WTC11 (cell line): Measurements from ENCODE around the gene KIRREL3.

Source experiments
- ELF4 ChIP-seq: sonication (generic); formaldehyde crosslinking; IDR thresholded peaks from 2 replicates; pipeline ENCODE4 v1.8.1; 2022; ENCODE audit warnings: low read depth, mild to moderate bottlenecking, moderate library complexity, missing genetic modification reagents
- KAT7 ChIP-seq: sonication (generic); formaldehyde crosslinking; IDR thresholded peaks from 2 replicates; pipeline ENCODE4 v1.8.1; 2023; ENCODE audit warnings: missing genetic modification reagents, mild to moderate bottlenecking, borderline replicate concordance
- NR3C1 ChIP-seq: sonication (generic); formaldehyde crosslinking; conservative IDR thresholded peaks from 2 replicates; pipeline ENCODE4 v1.8.1; 2023; ENCODE audit warnings: low read depth, mild to moderate bottlenecking, missing genetic modification reagents
- PRRX2 ChIP-seq: fragments of 250-450 bp; sonication (Bioruptor Pico); IDR thresholded peaks from 2 replicates; pipeline ENCODE4 v1.8.0; 2021; ENCODE audit warnings: mild to moderate bottlenecking
- TF ChIP-seq, protein P1 (sequence below): sonication (generic); formaldehyde crosslinking; IDR thresholded peaks from 2 replicates; pipeline ENCODE4 v1.8.1; 2022; ENCODE audit warnings: mild to moderate bottlenecking, moderate library complexity, missing genetic modification reagents
- TF ChIP-seq, protein P2 (sequence below): fragments of 200-600 bp; IDR thresholded peaks from 2 replicates; pipeline ENCODE4 v1.8.0; 2022; ENCODE audit warnings: antibody characterized with exemption
- TF ChIP-seq, protein P3 (sequence below): sonication (generic); formaldehyde crosslinking; conservative IDR thresholded peaks from 2 replicates; pipeline ENCODE4 v1.8.1; 2022; ENCODE audit warnings: mild to moderate bottlenecking, missing genetic modification reagents
- TF ChIP-seq, protein P4 (sequence below): sonication (generic); formaldehyde crosslinking; IDR thresholded peaks from 2 replicates; pipeline ENCODE4 v1.8.0; 2022; ENCODE audit warnings: mild to moderate bottlenecking, missing genetic modification reagents
- TF ChIP-seq, protein P5 (sequence below): sonication (generic); formaldehyde crosslinking; IDR thresholded peaks from 2 replicates; pipeline ENCODE4 v1.8.1; 2023; ENCODE audit warnings: mild to moderate bottlenecking, moderate library complexity, missing genetic modification reagents
- TF ChIP-seq, protein P6 (sequence below): sonication (generic); formaldehyde crosslinking; IDR thresholded peaks from 2 replicates; pipeline ENCODE4 v1.8.1; 2022; ENCODE audit warnings: missing genetic modification reagents, borderline replicate concordance
- TF ChIP-seq, protein P7 (sequence below): sonication (generic); formaldehyde crosslinking; IDR thresholded peaks from 2 replicates; pipeline ENCODE4 v1.8.1; 2023; ENCODE audit warnings: mild to moderate bottlenecking, missing genetic modification reagents
- TF ChIP-seq, protein P8 (sequence below): sonication (generic); formaldehyde crosslinking; IDR thresholded peaks from 2 replicates; pipeline ENCODE4 v1.8.1; 2022; ENCODE audit warnings: low read depth, mild to moderate bottlenecking, moderate library complexity, missing genetic modification reagents, borderline replicate concordance
- TF ChIP-seq, protein P9 (sequence below): sonication (generic); formaldehyde crosslinking; IDR thresholded peaks from 2 replicates; pipeline ENCODE4 v1.8.0; 2022; ENCODE audit warnings: mild to moderate bottlenecking, missing genetic modification reagents
- TF ChIP-seq, protein P10 (sequence below): sonication (generic); formaldehyde crosslinking; IDR thresholded peaks from 2 replicates; pipeline ENCODE4 v1.8.1; 2022; ENCODE audit warnings: low read depth, missing genetic modification reagents, borderline replicate concordance

DNA sequence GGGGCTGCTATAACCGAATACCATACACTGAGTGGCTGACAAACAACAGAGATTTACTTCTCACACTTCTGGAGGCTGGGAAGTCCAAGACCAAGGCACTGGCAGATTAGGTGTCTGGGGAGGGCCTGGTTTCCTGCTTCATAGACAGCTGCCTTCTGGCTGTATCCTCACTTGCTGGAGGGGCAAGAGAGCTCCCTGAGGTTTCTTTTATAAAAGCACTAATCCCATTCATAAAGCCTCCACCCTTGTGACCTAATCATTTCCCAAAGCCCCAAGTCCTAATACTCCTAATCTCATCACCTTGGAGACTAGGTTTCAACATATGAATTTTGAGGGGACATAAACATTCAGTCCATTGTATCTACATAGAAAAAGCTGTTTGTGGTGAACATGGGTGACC is 131.8 kb downstream of the KIRREL3 start:
- TF ChIP-seq, protein P1, sequence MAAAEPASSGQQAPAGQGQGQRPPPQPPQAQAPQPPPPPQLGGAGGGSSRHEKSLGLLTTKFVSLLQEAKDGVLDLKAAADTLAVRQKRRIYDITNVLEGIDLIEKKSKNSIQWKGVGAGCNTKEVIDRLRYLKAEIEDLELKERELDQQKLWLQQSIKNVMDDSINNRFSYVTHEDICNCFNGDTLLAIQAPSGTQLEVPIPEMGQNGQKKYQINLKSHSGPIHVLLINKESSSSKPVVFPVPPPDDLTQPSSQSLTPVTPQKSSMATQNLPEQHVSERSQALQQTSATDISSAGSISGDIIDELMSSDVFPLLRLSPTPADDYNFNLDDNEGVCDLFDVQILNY, result no peak
- TF ChIP-seq, protein P2, sequence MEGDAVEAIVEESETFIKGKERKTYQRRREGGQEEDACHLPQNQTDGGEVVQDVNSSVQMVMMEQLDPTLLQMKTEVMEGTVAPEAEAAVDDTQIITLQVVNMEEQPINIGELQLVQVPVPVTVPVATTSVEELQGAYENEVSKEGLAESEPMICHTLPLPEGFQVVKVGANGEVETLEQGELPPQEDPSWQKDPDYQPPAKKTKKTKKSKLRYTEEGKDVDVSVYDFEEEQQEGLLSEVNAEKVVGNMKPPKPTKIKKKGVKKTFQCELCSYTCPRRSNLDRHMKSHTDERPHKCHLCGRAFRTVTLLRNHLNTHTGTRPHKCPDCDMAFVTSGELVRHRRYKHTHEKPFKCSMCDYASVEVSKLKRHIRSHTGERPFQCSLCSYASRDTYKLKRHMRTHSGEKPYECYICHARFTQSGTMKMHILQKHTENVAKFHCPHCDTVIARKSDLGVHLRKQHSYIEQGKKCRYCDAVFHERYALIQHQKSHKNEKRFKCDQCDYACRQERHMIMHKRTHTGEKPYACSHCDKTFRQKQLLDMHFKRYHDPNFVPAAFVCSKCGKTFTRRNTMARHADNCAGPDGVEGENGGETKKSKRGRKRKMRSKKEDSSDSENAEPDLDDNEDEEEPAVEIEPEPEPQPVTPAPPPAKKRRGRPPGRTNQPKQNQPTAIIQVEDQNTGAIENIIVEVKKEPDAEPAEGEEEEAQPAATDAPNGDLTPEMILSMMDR, result no peak
- TF ChIP-seq, protein P3, sequence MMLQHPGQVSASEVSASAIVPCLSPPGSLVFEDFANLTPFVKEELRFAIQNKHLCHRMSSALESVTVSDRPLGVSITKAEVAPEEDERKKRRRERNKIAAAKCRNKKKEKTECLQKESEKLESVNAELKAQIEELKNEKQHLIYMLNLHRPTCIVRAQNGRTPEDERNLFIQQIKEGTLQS (CRISPR knock-in tag), result no peak
- TF ChIP-seq, protein P4, sequence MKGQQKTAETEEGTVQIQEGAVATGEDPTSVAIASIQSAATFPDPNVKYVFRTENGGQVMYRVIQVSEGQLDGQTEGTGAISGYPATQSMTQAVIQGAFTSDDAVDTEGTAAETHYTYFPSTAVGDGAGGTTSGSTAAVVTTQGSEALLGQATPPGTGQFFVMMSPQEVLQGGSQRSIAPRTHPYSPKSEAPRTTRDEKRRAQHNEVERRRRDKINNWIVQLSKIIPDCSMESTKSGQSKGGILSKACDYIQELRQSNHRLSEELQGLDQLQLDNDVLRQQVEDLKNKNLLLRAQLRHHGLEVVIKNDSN, result no peak
- TF ChIP-seq, protein P5, sequence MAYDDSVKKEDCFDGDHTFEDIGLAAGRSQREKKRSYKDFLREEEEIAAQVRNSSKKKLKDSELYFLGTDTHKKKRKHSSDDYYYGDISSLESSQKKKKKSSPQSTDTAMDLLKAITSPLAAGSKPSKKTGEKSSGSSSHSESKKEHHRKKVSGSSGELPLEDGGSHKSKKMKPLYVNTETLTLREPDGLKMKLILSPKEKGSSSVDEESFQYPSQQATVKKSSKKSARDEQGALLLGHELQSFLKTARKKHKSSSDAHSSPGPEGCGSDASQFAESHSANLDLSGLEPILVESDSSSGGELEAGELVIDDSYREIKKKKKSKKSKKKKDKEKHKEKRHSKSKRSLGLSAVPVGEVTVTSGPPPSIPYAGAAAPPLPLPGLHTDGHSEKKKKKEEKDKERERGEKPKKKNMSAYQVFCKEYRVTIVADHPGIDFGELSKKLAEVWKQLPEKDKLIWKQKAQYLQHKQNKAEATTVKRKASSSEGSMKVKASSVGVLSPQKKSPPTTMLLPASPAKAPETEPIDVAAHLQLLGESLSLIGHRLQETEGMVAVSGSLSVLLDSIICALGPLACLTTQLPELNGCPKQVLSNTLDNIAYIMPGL, result no peak
- no peak for TF ChIP-seq ELF4 (CRISPR knock-in tag)
- TF ChIP-seq, protein P6, sequence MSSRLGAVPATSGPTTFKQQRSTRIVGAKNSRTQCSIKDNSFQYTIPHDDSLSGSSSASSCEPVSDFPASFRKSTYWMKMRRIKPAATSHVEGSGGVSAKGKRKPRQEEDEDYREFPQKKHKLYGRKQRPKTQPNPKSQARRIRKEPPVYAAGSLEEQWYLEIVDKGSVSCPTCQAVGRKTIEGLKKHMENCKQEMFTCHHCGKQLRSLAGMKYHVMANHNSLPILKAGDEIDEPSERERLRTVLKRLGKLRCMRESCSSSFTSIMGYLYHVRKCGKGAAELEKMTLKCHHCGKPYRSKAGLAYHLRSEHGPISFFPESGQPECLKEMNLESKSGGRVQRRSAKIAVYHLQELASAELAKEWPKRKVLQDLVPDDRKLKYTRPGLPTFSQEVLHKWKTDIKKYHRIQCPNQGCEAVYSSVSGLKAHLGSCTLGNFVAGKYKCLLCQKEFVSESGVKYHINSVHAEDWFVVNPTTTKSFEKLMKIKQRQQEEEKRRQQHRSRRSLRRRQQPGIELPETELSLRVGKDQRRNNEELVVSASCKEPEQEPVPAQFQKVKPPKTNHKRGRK (CRISPR knock-in tag), result no peak
- TF ChIP-seq, protein P7, sequence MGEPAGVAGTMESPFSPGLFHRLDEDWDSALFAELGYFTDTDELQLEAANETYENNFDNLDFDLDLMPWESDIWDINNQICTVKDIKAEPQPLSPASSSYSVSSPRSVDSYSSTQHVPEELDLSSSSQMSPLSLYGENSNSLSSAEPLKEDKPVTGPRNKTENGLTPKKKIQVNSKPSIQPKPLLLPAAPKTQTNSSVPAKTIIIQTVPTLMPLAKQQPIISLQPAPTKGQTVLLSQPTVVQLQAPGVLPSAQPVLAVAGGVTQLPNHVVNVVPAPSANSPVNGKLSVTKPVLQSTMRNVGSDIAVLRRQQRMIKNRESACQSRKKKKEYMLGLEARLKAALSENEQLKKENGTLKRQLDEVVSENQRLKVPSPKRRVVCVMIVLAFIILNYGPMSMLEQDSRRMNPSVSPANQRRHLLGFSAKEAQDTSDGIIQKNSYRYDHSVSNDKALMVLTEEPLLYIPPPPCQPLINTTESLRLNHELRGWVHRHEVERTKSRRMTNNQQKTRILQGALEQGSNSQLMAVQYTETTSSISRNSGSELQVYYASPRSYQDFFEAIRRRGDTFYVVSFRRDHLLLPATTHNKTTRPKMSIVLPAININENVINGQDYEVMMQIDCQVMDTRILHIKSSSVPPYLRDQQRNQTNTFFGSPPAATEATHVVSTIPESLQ (CRISPR knock-in tag), result no peak
- TF ChIP-seq KAT7 (CRISPR knock-in tag), result no peak
- TF ChIP-seq, protein P8, sequence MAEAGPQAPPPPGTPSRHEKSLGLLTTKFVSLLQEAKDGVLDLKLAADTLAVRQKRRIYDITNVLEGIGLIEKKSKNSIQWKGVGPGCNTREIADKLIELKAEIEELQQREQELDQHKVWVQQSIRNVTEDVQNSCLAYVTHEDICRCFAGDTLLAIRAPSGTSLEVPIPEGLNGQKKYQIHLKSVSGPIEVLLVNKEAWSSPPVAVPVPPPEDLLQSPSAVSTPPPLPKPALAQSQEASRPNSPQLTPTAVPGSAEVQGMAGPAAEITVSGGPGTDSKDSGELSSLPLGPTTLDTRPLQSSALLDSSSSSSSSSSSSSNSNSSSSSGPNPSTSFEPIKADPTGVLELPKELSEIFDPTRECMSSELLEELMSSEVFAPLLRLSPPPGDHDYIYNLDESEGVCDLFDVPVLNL, result no peak
- TF ChIP-seq, protein P9, sequence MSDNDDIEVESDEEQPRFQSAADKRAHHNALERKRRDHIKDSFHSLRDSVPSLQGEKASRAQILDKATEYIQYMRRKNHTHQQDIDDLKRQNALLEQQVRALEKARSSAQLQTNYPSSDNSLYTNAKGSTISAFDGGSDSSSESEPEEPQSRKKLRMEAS (CRISPR knock-in tag), result no peak
- TF ChIP-seq, protein P10, sequence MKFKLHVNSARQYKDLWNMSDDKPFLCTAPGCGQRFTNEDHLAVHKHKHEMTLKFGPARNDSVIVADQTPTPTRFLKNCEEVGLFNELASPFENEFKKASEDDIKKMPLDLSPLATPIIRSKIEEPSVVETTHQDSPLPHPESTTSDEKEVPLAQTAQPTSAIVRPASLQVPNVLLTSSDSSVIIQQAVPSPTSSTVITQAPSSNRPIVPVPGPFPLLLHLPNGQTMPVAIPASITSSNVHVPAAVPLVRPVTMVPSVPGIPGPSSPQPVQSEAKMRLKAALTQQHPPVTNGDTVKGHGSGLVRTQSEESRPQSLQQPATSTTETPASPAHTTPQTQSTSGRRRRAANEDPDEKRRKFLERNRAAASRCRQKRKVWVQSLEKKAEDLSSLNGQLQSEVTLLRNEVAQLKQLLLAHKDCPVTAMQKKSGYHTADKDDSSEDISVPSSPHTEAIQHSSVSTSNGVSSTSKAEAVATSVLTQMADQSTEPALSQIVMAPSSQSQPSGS, result no peak
- no peak for TF ChIP-seq PRRX2
- TF ChIP-seq NR3C1 (CRISPR knock-in tag), result no peak
